Neural progenitor cell (in vitro differentiated cells): ENCODE measurements around the gene MLKL.

Source experiments
- EZH2 ChIP-seq: fragments of 200-600 bp; sonication (generic); IDR thresholded peaks from 2 replicates; pipeline ENCODE4 v1.6.1; 2017; ENCODE audit warnings: antibody characterized with exemption, mild to moderate bottlenecking, moderate library complexity
- EZH2phosphoT487 ChIP-seq: fragments of 200-600 bp; sonication (generic); IDR thresholded peaks from 2 replicates; pipeline ENCODE4 v1.6.1; 2017; ENCODE audit warnings: antibody characterized with exemption
- TF ChIP-seq, protein P1 (sequence below): fragments of 200-600 bp; sonication (generic); IDR thresholded peaks from 2 replicates; pipeline ENCODE4 v1.5.1; 2017; ENCODE audit warnings: antibody characterized with exemption, mild to moderate bottlenecking

DNA sequence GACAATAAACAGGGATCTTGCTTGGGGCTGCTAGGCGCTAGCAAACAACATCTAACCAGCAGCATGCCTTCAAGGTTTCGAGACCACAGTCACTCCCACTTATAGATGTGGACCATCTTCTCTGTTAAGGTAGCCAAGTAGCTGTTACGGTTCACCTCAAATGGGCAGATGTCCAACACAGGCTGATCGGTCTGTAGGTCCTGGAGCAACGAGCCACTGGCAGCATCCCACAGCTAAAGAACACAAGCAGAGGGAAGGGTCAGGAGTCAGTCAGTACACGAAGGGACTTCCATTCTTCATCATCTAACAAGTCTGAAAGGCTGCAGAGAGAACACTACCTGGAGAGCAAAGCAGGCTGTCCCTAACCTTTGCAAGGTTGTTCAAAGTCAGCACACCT, 76.8 kb downstream of the MLKL start:
- TF ChIP-seq, protein P1, sequence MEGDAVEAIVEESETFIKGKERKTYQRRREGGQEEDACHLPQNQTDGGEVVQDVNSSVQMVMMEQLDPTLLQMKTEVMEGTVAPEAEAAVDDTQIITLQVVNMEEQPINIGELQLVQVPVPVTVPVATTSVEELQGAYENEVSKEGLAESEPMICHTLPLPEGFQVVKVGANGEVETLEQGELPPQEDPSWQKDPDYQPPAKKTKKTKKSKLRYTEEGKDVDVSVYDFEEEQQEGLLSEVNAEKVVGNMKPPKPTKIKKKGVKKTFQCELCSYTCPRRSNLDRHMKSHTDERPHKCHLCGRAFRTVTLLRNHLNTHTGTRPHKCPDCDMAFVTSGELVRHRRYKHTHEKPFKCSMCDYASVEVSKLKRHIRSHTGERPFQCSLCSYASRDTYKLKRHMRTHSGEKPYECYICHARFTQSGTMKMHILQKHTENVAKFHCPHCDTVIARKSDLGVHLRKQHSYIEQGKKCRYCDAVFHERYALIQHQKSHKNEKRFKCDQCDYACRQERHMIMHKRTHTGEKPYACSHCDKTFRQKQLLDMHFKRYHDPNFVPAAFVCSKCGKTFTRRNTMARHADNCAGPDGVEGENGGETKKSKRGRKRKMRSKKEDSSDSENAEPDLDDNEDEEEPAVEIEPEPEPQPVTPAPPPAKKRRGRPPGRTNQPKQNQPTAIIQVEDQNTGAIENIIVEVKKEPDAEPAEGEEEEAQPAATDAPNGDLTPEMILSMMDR = no peak
- TF ChIP-seq EZH2 (no peak), EZH2phosphoT487 (no peak)
